Uterus (tissue), 4 donors: ENCODE measurements around the gene ACTL6A. TPM values are rescaled to one million over a fixed set of nuclear protein-coding genes. Genes with fewer than 3 reads are reported as not detected.

Experiments used
- DNase-seq, 2 donors: peaks; one replicate each; pipeline ENCODE4 v3.0.0-alpha.2; 2019 to 2020
- H3K27ac ChIP-seq, 2 donors: fragments of 200-600 bp; sonication (generic); 1 replicate in 1 of 2; 2 replicates in 1 of 2; pipeline ENCODE4 v1.5.1; 2016 to 2018
- H3K27me3 ChIP-seq, 2 donors: fragments of 200-600 bp; sonication (generic); one replicate each; pipeline ENCODE4 v1.5.1; 2018 to 2019; ENCODE audit warnings: control low read depth in 1 of 2
- H3K36me3 ChIP-seq, 2 donors: fragments of 200-600 bp; sonication (generic); one replicate each; pipeline ENCODE4 v1.5.1; 2019; ENCODE audit warnings: control low read depth in 1 of 2
- H3K4me1 ChIP-seq, 2 donors: fragments of 200-600 bp; sonication (generic); one replicate each; pipeline ENCODE4 v1.5.1; 2018 to 2019; ENCODE audit warnings: control low read depth in 1 of 2
- H3K4me3 ChIP-seq, 2 donors: fragments of 200-600 bp; sonication (generic); 1 replicate in 1 of 2; 2 replicates in 1 of 2; pipeline ENCODE4 v1.5.1; 2018 to 2019; ENCODE audit warnings: mild to moderate bottlenecking in 1 of 2
- H3K9me3 ChIP-seq, 2 donors: fragments of 200-600 bp; sonication (generic); one replicate each; pipeline ENCODE4 v1.5.1; 2019; ENCODE audit warnings: control low read depth in 1 of 2
- POLR2A ChIP-seq, 2 donors: fragments of 450-650 bp; IDR thresholded peaks; one replicate each; pipeline ENCODE4 v1.6.1; 2016; ENCODE audit warnings: antibody characterized with exemption in 2 of 2, mild to moderate bottlenecking in 1 of 2, moderate library complexity in 1 of 2
- intact Hi-C: fragments of 100-400 bp; cut with DNase I; formaldehyde crosslinking; loops from one replicate; pipeline ENCODE4 v1.15.1; 2023; ENCODE audit warnings: low total_unique reads
- total RNA-seq, 4 donors: library from RNA; depleted of rRNA in 3 of 4; stranded (reverse); fragments of >200 nt in 3 of 4; gene quantifications; one replicate each; pipeline versions ENCODE4 v1.1.0 to v1.2.4, GENCODE V29; 2014 to 2023
- TF ChIP-seq, protein P1 (sequence below), 4 experiments: fragments of 200-600 bp in 2 of 4; fragments of 450-650 bp in 2 of 4; sonication (generic) in 2 of 4; IDR thresholded peaks; one replicate each; pipeline ENCODE4 v1.5.1; 2016 to 2019; ENCODE audit warnings: antibody characterized with exemption in 4 of 4, mild to moderate bottlenecking in 2 of 4, moderate library complexity in 1 of 4
- donor health status: DM: yes; HTN: yes; CAD: no.

ACTL6A gene
- total RNA-seq, 4 donors from 2014 or later: 38.7 to 84.5 (median 51.2) TPM

DNA sequence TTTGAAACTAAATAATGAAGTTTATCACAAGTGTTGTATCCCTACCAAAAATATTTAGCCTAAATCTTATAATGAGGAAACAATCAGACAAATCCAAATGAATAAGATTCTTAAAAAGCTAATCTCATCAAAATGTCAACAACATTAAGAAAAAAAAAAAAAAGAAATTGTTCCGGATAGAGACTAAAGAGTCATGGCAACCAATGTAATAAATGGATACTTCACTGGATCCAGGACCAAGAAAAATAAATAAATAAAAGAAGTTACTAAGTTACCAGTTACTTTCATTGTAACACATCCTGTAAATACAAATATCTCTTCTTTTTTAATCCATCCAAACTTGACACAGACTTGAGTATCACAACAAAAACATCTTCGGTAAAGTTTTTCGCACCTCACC is 41.1 kb downstream of the ACTL6A start:
- DNase-seq: no peak
- peak overlapping the region; percentile 80 to 94 for H3K4me3 ChIP-seq
- H3K27me3 ChIP-seq: no peaks in the 10 kb centered on the region
- H3K36me3 ChIP-seq: no peaks in the 10 kb centered on the region
- intact Hi-C loops: no loop called here
- peaks cover 0 to 12% of the 10 kb centered on the region in 2 donors for H3K4me1 ChIP-seq
- no peaks in the 10 kb centered on the region for H3K9me3 ChIP-seq
- TF ChIP-seq POLR2A (IDR thresholded peaks at IDR 0.05): no peak
- TF ChIP-seq, protein P1, sequence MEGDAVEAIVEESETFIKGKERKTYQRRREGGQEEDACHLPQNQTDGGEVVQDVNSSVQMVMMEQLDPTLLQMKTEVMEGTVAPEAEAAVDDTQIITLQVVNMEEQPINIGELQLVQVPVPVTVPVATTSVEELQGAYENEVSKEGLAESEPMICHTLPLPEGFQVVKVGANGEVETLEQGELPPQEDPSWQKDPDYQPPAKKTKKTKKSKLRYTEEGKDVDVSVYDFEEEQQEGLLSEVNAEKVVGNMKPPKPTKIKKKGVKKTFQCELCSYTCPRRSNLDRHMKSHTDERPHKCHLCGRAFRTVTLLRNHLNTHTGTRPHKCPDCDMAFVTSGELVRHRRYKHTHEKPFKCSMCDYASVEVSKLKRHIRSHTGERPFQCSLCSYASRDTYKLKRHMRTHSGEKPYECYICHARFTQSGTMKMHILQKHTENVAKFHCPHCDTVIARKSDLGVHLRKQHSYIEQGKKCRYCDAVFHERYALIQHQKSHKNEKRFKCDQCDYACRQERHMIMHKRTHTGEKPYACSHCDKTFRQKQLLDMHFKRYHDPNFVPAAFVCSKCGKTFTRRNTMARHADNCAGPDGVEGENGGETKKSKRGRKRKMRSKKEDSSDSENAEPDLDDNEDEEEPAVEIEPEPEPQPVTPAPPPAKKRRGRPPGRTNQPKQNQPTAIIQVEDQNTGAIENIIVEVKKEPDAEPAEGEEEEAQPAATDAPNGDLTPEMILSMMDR (IDR thresholded peaks at IDR 0.05): peak in 1 of 4 experiments; percentile 2
- peak overlapping the region; percentile 82 to 93 for H3K27ac ChIP-seq

DNA sequence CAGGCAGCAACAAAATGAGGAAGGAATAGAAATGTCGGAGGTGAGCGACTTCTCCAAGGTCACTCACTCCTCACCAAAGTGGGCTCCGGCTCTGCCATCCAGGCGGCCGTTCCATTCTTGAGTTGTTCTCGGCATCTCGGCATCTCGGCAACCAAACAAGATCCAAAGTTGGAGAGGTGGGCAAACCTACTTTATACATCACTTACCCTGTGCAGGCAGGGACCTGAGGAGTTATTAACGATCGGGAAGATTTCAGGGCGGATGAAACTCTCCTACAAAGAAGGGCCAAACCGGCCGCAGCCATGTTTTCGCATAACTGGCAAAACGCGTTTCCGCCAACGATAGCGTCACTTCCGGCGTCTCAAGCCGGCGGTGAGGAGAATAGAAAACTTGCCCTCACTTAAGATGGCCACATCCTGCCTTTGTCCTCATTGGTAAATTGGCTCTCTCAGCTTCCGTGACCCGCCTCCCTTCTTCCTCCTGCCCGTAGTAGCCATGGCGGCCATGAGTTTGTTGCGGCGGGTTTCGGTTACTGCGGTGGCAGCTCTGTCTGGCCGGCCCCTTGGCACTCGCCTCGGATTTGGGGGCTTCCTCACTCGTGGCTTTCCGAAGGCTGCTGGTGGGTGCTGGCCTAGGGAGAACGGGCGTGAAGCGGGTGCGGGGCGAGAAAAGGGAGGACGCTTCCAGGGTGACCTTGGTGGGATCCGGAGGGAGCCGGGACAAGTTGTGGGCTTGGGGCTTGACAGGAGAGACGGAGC is 41.8 kb downstream of the ACTL6A start, which contains the start of the genes MRPL47 and NDUFB5:
TSS of gene MRPL47 (minus strand) at position 318 of the 758 bp plus-strand sequence. CDS start at position 304, 14 bp downstream.
TSS of gene NDUFB5 (plus strand) at position 474 of the 758 bp plus-strand sequence. CDS start at position 496, 22 bp downstream.
- Histone ChIP-seq H3K9me3 (no peaks in the 10 kb centered on the region), H3K36me3 (no peaks in the 10 kb centered on the region), H3K4me1 (peaks cover 0 to 12% of the 10 kb centered on the region in 2 donors), H3K27ac (peak within 1 kb of the TSS; percentile 82 to 93), H3K27me3 (no peaks in the 10 kb centered on the region), H3K4me3 (peak within 1 kb of the TSS; percentile 80 to 94)
- TF ChIP-seq POLR2A (IDR thresholded peaks at IDR 0.05): peak; percentile 30 to 64
- TF ChIP-seq, protein P1 (IDR thresholded peaks at IDR 0.05): no peak
- peak; percentile 95 for DNase-seq
- intact Hi-C loops: no loop called here

DNA sequence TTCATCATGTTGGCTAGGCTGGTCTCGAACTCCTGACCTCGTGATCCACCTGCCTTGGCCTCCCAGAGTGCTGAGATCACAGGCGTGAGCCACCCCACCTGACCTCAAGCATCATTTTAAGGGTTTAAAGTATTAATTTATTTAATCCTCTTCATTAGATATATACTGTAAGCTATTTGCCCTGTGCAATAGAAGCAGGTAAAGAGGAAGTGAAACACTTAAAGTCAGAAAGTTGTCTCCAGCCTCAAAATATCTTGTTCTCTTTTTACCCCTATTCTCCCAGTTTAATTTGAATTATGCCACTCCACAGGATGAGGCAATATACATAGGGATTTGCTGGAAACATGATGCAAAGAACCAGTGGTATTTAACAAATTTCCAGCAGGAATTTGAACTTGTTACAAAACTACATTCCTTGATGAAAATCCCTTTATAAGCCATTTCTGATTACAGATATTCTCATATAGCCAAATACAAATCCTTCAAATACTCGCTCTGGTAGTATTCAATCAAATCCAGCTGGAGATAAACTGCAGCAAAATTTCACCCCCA is 43.9 kb downstream of the ACTL6A start:
- Histone ChIP-seq H3K4me3 (no peak overlapping the region), H3K27me3 (no peaks in the 10 kb centered on the region), H3K36me3 (no peaks in the 10 kb centered on the region), H3K9me3 (no peaks in the 10 kb centered on the region), H3K27ac (no peak overlapping the region), H3K4me1 (peaks cover 0 to 12% of the 10 kb centered on the region in 2 donors)
- no peak for DNase-seq
- no peak for TF ChIP-seq POLR2A (IDR thresholded peaks at IDR 0.05)
- TF ChIP-seq, protein P1 (IDR thresholded peaks at IDR 0.05): no peak
- intact Hi-C loops: no loop called here

DNA sequence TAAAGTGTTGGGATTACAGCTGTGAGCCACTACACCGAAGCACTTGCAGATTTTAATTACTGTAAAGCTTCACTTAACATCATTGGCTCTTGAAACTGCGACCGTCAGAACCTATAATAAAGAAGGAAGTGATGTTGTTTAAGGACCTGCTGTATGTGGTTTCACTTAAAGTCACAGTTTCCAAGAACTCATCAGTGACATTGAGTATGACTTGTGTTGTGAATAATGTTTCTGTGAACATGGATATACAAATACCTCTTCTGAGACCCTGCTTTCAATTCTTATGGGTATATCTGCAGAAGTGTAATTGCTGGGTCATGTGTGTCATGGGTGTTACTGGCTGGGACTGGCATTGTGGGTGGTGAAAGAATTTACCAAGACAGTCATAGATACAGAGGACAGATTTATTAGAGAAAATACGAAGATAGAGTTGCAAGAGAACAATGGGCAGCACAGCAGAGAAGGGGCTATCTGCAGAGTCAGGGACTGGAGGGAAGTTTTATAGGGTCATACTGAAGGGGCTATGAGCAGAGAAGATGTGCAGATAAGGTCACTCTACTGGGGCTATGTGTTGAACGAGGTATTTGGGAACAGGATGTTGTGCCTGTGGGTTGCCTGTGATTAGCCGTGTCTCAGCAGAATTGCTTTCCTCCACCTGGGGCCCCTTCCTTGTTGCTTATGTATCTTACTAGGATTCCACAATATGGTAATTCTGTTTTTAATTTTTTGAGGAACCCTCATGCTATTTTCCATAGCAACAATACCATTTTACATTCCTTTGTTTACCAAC is 46.4 kb downstream of the ACTL6A start:
- intact Hi-C loops: no loop called here
- no peaks in the 10 kb centered on the region for H3K27me3 ChIP-seq
- no peaks in the 10 kb centered on the region for H3K36me3 ChIP-seq
- no peak overlapping the region for H3K27ac ChIP-seq
- DNase-seq: no peak
- no peaks in the 10 kb centered on the region for H3K9me3 ChIP-seq
- H3K4me1 ChIP-seq: peaks cover 0 to 4% of the 10 kb centered on the region in 2 donors
- TF ChIP-seq POLR2A (IDR thresholded peaks at IDR 0.05): no peak
- TF ChIP-seq, protein P1 (IDR thresholded peaks at IDR 0.05): no peak
- H3K4me3 ChIP-seq: no peak overlapping the region
